ENCODE data around the gene TCTN3. TPM values are rescaled to one million over a fixed set of nuclear protein-coding genes. Genes with fewer than 3 reads are reported as not detected.
A peak's percentile ranks its signal among the peaks of the same experiment; 100 is the strongest.

Gene TCTN3
- total and polyA plus RNA-seq, 2 of the 13 experiments (the other 11 are each of a cell fraction or from before 2014, with no cell fraction given): 53.3 to 60.0 TPM

DNA sequence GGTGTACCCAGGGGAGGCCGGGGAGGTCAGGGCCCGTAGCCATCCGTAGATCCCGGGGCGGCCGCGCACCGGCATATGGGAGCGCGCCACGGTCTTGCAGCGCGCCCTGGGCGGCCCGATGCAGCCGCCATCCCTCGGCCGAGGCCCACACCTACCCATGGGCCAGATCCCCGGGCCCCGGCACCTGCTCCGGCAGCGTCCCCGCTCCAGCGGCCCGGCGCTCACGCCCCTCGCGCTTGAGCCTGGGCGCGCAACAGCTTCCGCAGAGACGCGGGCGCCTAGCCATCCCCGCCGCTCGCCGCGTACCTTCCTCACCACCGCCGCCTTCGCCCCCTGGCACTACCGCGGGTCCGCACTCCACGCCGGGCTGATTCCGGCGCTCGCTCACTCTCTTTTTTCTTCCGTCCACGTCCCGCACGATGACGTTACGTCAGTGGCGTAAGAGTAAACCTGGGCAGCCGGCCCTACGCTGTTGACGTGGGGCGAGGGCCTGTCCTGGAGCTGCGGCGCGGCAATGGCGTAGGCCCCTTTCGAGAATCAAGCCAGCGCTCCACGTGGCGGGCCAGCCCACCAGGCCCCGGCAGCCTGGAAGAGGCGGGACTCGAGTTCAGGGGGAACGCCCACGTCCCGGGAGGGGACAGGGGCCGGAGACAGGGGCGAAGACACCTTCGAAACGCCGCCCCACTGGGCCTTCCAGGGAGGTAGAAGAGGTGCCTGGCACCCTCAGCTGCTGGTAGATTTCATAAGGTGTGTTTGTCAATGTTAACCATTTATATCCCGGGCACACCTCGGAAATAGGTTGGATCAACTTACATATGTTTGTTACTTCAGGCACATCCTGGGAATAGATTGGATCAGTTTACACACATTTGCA lies 37.2 kb downstream of the TCTN3 start, which contains the start of gene ALDH18A1 (continued):
- peak; percentile 84 for TF ChIP-seq ZNF407 (CRISPR knock-in tag; IDR thresholded peaks at IDR 0.05; ENCODE audit: not compliant biosample characterization)
- peak; percentile 100 for TF ChIP-seq HNRNPLL (IDR thresholded peaks at IDR 0.05; ENCODE audit: low read depth, low read length, poor library complexity, severe bottlenecking)
- TF ChIP-seq ZNF235 (CRISPR knock-in tag; IDR thresholded peaks at IDR 0.05; ENCODE audit: borderline replicate concordance): peak; percentile 66; the same call in 1 of the 2 replicates
- no peak for TF ChIP-seq RBM22 (optimal IDR thresholded peaks at IDR 0.05; ENCODE audit: low read length)
- TF ChIP-seq ATF5 (CRISPR knock-in tag; IDR thresholded peaks at IDR 0.05; ENCODE audit: low read depth): 0 out of 2 replicates have a peak, but pooled peaks have one; percentile 52
- TF ChIP-seq REL (CRISPR knock-in tag; conservative IDR thresholded peaks at IDR 0.05): 0 out of 2 replicates have a peak, but pooled peaks have one; percentile 51
- peak; percentile 30; the same call in 1 of the 2 replicates for TF ChIP-seq MYPOP (CRISPR knock-in tag; IDR thresholded peaks at IDR 0.05)
- TF ChIP-seq, protein P1, sequence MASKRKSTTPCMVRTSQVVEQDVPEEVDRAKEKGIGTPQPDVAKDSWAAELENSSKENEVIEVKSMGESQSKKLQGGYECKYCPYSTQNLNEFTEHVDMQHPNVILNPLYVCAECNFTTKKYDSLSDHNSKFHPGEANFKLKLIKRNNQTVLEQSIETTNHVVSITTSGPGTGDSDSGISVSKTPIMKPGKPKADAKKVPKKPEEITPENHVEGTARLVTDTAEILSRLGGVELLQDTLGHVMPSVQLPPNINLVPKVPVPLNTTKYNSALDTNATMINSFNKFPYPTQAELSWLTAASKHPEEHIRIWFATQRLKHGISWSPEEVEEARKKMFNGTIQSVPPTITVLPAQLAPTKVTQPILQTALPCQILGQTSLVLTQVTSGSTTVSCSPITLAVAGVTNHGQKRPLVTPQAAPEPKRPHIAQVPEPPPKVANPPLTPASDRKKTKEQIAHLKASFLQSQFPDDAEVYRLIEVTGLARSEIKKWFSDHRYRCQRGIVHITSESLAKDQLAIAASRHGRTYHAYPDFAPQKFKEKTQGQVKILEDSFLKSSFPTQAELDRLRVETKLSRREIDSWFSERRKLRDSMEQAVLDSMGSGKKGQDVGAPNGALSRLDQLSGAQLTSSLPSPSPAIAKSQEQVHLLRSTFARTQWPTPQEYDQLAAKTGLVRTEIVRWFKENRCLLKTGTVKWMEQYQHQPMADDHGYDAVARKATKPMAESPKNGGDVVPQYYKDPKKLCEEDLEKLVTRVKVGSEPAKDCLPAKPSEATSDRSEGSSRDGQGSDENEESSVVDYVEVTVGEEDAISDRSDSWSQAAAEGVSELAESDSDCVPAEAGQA (IDR thresholded peaks at IDR 0.05; ENCODE audit: low read depth): peak; percentile 56; the same call in 1 of the 2 replicates
- TF ChIP-seq, protein P1 (CRISPR knock-in tag; IDR thresholded peaks at IDR 0.05; ENCODE audit: borderline replicate concordance): no peak; the same call in 1 of the 2 replicates

Data from HepG2 (cell line).